GM21515 (cell line): ENCODE results near the gene C1RL.
A peak's percentile ranks its signal among the peaks of the same experiment; 100 is the strongest.

ENCODE experiments used
- ATAC-seq: cut with Tn5 transposase; IDR thresholded peaks from one replicate; pipeline ENCODE4 v1.9.1; 2021; ENCODE audit not compliant: unreplicated experiment

Gene C1RL

DNA sequence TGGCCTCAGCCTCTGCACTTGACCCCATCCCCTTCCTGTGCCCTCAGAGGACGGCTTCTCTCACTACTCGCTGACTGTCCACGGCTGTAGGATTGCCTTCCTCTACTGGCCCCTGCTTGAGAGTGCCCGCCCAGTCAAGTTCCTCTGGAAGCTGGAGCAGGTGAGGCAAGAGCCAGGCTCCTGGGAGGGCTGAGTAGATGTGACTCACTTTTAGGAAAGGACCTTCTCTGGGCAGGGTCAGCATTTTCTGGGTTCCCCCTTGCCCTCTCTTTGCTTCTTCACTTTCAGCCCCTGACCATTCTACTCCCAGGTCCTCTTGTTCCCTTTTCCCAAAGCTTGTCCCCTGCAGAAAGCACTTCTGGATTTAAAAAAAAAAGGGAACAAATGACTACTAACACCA lies 28.9 kb upstream of the C1RL start:
- ATAC-seq: no peak

DNA sequence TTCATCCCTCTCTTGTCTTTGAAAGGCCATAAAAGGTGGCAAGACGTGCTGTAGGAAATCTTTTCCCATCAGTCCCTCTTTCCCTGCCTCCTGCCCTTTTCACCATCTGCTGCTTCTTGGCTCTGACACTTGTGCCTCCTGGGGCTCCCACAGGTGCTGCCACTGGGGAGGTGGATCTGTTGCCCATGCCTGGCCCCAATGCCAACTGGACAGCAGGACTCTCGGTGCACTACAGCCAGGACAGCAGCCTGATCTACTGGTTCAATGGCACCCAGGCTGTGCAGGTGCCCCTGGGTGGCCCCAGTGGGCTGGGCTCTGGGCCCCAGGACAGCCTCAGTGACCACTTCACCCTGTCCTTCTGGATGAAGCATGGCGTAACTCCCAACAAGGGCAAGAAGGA lies 27.7 kb upstream of the C1RL start:
- ATAC-seq: no peak

DNA sequence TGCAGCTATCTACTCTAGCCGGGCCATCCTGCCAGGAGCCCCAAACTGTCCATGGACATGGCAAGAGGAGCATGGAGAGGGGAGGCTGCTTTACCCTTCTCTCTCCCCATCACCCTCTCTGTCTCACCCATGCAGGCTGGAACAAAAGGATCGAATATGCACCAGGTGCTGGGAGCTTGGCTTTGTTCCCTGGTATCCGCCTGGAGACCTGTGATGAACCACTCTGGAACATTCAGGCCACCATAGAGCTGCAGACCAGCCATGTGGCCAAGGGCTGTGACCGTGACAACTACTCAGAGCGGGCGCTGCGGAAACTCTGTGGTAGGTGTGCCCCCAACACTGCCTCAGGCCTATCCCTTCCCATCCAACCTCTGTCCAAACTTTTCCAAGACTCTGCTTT lies 27.1 kb upstream of the C1RL start:
- no peak for ATAC-seq

DNA sequence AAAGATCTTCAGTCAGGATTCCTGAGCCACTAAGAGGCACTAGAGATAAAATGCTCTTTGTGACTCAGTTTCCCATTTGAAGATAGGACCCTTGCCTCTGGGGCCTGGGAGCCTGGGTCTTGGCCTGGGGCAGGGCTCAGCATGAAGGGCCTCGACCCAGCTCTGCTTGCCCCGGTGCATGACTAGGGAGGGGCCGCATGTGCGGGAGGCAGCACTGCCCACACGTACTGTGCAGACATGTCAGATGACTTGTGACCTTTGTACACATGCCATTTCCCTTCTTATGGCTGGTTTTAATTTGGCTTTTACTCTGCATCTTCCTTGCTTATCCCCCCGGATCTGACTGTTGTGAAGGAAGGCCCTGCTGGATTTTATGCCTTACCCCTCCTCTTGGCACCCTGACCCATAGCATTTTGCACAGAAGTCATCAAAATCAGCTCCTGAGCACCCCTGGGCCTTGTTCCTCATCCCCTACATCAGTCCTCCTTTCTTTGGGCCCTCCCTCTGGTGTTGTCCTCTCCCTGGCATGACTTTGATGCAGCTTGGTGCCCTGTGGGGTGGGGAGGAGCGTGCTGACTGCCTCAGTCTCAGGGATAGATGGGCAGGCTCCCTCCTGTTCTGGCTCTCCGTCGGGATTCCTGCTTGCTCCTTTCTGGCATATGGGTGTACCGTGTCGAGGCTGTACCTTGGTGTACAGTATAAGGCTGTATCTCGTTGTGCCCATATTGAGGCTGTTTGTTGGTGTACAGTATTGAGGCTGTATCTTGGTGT lies 25.6 kb upstream of the C1RL start:
- no peak for ATAC-seq

DNA sequence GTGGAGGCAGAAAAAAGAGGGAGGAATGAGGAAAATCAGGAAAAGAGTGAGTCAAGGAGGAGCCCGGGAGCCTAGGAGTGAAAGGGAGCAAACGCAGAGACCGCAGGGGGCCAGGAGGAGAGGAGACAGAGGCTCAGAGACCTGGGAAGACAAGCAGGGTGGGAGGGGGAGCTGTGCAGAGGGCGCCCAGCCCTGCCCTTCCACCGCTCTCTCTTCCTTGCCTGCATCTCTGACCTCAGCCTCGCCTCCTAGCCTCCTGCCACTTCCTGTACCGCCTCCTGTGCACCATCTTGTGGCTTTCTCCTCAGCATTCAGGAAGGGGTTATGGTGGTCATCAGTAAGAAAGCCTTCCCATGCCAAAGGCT lies 22.5 kb upstream of the C1RL start:
- ATAC-seq: no peak

DNA sequence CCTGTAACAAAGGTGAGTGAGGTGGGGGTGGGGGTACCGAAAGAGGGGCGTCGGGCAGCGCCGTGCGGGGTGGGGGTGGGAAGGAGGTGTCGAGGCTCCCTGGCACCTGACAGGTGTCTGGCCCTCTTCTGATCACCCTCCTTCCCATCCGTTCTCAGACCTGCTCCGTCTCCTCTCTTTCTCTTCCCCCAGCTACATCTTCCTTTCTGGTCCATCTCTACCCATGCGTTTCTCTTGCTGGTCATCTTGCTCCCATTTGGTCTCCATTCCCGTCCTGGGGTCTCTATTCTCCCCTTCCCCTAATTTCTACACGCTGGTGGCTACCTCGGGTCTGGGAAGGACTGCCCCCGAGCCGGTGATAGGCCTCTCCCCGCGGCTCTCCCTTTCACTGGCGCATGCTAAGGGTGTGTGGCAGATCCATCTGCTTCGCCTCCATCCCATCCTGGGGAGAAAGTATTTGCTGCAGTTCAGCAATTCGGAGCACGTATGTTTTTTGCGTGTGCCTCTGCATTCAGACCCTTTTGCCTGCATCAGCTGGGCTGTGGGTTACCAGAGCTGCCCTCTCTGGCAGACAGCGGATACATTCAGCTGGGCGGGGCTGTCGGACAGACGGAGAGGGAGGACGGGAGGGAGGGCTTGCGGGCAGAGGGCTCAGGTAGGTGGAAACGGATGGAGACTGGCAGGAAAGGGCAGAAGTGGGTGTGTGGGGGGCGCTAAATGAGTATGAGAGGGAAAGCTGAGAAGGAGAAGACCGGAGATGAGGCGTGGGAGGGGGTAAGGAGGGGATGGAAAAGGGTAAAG lies 21.9 kb upstream of the C1RL start:
- ATAC-seq: no peak

DNA sequence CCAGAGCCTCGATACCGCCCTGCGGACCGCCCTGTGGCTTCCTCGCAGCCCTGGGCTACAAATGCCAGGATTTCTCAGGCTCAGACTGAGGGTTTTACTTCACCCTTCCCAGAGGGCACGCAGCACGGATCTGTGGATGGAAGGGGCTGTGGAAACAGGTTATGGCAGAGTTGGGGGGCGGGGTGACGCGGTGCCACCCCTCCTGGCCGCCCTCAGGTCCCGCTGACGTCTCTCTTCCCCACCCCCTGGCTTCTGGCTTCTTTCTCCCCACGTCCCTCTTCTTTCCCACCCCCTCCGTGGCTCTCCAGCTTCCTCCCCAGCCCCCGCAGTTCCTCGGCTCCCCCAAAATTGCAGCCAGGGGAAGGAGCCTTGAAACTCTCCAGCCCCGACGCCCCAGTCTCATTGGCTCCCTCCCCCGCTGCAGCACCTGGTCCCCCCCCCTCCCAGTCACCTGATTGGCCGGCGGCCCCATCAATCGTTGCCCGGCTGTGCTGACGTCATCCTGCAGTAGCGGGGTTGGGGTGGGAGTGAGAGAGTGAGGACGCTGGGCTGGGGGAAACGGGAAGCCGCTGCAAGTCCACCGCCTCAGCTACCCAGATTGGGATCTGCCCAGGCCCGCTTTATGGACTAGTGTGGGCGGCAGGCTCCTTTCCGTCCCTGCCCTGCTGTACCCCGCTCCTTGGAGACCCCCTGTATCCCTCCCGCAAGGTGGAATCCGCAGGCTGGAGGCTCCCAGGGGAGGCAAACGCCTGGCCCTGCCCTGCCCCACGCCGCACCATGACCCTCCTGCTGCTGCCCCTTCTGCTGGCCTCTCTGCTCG lies 21.1 kb upstream of the C1RL start, which contains the start of gene CLSTN3:
Gene CLSTN3, plus strand, starts transcription at position 500 of the 820 bp plus-strand sequence. Its CDS starts 278 bp downstream, at position 778.
- ATAC-seq: peak; percentile 68

DNA sequence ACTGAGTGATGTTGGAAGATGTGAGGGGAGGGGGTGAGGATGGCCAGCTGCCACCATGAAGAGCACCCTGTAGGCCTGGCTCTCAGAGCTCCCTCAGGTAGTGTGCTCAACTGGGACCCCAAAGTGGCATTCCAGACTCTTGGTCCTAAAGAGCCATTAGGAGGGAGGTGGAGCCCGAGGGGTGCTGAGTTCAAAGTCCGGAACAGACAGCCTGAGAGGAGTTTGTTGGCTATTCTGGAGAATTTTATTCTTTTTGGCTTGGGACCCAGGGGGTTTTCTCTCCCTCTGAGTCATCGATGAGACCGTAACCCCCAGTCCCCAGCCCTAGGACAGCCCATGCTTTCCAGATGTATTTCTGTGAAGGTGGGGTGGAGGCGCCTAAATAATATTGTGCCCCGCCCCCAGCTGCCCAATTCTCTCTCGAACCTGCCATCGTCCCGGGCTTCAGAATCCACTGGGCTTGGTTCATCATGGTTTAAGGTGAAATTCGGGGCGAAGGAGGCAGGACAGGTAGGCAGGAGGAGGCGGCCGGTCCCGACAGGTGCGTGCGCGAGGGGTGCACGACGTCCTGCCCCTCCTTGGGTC lies 20.4 kb upstream of the C1RL start:
- ATAC-seq: no peak

DNA sequence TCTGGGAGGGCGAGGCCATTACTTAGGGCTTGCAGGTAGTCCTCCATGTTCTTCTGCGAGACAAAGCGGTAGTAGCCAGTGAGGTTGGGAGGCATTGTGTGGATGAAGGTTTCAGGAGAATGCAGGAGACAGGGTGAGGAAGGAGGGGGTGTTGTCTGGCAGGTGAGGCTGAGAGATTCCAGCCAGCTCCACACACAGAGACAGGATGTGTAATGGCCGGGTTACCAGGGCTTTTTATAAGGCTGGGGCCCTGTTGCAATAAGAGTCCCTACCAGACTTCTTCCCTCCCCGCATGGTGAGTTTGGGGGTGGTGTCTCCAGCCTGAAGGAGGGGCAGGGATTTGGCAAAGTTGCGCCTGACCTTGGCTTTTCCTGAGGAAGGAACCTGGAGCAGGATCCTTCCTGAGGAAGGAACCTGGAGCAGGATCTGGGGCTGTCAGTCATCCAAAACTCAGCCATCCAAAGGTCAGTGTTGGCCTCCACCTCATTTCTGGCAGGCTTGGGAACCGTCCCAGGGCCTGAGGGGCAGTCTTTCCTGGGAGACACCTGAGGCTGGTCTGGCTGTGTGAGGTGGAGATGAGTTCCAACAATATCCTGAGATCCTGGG lies 19.8 kb upstream of the C1RL start, which contains the start of gene RBP5:
Gene RBP5, minus strand, starts transcription at position 209 of the 606 bp plus-strand sequence. Its CDS starts 114 bp downstream, at position 95.
- ATAC-seq: no peak

DNA sequence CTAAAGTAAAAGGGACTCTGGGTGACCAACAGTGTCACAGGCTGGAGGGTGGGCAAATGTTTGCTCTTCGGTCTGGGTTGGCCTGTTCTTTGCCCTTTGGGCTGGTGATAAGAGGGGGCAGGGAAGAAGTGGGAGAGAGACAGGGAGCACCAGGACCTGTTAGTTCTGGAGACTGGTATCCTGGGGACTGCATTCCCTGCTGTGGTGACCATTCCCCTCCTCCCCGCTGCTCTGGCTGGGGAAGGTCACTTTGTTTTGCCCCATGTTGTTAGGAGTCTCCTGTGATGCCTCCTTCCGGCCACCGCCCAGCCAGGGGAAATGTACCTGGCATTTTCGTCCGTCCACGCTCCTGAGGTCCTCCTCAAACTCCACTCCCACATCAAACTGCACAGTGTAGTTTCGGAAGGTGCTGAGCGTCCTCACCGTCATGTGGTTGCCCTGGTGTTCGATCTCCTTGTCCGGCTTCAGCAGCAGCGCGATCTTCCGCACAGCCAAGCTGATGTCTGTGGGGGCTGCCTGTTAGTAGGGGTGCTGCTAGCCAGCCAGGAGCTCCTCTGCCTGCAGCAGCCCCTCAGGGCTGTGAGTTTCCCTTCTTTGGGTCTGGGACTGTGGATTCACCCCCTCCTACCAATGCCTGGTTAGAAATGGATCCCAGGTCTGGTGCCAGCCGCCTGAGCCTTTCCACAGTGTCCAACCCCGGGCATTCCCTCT lies 19.1 kb upstream of the C1RL start:
- no peak for ATAC-seq

DNA sequence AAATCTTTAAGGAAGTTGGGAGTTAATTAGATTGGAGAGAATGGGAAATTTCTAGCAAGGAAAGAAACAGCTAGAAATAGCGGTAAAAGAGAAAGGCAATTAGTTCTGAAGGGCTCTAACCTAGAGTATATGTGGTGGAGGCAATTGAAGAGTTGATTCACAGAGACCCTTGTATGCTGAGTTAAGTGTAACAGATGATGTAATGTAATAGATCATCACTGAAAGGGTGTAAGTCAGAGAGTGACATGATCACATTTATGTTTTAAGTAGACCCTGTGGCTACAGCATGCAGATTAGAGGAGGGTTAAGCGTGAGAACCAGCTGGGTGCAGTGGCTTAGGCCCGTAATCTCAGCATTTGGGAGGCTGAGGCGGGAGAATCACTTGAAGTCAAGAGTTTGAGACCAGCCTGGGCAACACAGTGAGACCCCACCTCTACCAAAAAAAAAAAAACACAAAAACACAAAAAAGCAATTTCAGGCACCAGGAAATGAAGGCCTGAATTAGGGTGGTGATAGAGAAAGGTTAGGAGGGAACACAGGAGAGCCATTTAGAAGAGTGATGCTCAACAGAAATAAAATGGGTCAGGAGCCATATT lies 16.7 kb upstream of the C1RL start:
- ATAC-seq: no peak

DNA sequence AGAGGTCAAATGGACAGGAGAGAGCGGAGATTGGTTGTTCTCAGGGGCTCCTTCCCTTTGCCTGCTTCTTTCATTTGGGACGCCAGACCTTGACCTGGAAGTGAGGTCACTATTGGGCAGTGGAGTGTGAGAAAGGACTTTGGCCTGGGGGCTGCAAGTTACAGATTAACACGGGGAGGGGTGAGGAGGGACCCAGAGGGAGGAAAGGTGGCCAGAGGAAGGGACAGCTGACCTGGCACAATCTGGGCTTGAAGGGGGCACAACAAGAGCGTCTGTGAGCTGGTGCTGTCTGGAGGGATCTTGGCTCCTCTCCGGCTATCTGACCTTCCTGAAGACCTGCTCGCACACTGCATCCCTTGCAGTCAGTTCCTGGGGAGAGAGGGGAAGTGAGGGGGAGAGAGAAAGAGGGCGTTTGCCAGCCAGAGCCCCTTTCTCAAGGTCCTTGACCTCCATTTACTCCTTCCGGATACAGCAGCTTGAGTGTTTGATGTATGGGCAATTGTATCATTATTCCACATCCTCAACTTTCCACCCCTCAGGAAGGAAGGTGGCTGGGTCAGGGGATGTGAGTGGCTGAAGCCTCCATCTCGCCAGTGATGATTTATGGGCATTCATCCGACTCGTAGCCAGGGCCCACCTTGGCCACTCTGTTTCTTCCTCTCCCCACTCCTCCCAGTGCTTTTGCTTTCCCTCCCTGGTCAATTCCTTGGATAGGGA lies 14.9 kb upstream of the C1RL start:
- no peak for ATAC-seq

DNA sequence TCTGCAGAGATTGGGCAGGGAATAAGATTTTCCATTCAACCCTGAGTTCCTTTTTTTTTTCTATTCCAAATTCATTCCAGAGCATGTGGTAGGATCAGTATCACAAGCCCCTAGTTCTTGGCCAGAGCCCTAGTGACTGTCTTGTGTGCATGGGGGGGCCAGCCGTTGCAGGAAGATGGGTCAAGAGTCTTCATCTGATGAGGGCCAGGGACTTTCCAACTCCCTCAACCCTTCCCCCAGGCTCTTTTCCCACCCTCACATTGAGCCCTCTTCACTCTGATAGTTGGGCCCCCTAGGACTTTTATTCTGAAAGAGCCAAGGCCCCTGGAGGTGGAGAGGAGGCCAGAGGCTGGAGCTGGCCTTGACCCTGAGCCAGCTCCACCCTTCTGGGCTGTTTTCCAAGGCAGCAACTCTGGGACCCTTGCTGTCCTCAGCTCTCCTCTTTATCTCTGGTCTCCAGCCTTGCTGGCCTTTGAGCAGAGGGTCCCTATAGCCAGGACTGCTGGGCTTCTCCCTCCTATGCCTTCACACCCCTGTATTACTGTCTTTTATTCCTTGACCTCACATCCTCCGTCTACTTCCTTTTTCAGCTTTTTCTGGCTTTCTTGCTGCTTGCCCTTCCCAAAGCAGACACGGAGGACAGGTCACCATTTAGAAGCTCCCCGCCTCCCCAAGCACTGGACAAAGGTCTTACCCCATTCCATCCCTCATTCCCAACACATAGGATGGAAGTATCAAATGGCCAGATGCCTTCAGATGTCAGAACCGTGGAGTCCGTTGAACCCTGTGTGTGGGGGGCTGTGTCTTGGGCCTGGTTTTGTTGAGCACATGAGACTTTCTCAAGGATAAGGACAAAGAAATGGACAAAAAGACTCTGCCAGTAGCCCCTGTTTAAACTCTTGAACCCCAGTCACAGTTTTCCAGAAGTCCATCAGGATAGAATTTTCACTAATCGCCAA lies 14.1 kb upstream of the C1RL start:
- ATAC-seq: no peak

DNA sequence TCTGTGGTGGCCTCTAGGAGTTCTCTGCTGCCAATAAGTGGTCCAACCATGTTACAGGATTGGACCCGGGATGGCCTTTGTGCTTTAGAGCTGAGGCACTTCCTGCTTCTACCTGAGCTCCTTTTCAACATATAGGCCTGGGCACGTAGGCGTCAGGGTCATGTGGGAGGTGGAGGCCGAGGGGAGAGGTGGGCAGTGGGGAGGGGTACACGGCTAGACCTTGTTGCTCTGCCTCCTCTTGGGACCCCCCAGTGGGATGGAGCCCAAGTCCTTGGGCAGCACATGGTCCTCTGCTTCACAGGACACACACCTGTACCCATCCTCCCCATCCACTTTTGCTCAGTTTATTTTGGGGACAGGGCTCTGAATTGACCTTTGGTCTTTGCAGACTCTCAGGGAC lies 12.3 kb upstream of the C1RL start:
- ATAC-seq: no peak

DNA sequence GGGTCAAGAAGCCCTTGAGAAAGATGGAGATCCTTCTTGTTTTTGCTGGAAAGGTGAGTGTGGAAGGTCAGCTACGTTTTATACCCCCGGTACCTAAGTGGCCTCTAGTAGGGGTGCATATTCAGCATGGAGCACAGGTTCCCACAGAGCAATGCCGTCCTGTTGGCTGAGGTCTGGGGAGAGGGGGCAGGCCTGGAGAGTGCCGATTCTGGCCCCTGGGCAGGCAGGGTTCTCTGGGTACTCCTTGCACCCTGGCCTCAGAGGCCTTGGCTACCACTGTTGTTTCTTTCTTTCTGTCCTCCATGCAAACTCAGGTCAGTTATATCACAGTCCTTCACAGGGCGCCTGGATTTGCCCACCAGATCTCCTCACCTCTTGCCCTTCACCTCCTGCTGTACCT lies 11.2 kb upstream of the C1RL start:
- no peak for ATAC-seq

DNA sequence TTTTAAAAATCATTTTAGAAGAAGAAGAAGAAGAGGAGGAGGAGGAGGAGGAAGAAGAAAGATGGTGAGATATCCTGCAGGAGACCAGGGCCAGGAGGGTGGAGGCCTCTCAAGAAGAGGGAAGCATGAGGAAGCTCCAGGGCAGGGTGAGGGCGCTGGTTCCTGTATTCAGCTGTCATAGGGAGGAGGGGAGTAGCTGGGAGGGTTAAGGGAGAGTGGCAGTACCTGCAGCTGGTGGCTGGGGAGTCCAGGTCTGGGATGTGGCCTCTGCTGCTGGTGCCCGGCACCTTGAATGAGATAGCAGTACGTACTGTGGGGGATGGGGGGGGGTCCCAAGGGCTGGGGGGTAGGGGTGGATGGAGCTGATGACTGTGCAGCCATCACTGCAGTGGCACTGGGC lies 9.9 kb upstream of the C1RL start:
- ATAC-seq: no peak

DNA sequence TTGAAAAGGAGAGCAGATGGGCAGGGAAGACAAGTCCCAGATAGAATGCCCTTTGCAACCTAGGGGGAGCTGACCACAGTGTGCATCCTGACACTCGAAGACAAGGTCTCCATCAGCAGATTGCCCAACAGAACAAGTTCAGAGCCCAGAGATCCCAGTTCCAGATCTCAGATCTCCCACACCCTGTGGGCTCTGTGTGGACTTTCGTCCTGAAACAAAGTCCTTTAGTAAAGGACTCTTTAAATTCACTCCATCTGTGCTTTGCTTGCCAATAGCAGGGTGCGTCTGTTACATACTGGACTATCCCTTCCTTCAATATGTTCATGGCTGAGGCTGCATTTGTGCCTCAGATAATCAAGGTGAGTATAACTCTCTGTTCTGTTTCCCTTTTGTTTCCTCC lies 8.7 kb upstream of the C1RL start:
- no peak for ATAC-seq

DNA sequence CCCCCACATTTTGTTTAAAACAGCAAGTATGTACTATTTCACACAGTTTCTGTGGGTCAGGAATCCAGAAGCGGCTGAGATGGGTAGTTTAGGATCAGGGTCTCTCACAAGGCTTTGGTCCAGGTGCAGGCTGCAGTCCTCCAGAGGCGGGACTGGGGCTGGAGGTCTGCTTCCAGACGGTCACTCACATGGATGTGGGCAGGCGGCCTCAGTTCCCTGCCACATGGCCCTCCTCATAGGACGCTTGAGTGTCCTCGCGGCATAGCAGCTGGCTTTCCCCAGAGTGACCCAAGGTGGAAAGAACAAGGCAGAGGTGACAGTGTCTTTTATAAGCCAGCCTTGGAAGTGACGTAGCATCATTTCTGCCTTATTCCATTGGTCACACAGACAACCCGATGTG lies 7.9 kb upstream of the C1RL start:
- ATAC-seq: no peak
